Measurements from ENCODE around the gene GTSF1L.

DNA sequence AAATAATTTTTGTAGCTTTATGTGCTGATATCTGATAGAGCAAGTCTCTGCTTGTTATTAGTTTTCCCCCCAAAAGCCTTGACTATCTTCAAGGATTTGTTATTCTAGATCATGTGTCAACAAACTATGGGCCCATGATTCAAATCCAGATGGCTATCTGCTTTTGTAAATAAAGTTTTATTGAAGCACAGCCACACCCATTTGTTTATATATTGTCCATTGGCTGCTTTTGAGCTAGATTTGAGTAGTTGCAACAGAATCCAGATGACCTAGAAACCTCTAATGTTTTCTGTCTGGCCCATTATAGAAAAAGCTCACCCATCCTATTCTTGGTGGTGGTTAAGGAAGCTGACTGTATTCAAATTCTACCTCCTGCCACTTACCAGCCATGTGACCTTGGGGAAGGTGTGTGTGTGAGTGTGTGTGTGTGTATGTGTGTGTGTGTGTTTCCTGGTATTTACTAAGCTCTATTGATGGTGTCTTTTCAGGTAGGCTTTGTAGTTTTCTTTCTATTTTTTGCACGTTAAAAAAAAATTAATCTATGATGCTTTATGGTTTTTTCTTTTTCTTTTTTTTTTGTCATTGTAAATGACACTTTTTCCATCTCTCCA is 1.3 kb upstream of the GTSF1L start:
- TF ChIP-seq ZNF449 (CRISPR knock-in tag; IDR thresholded peaks at IDR 0.05) (no peak), SP1 (CRISPR knock-in tag; IDR thresholded peaks at IDR 0.05) (no peak), NRF1 (conservative IDR thresholded peaks at IDR 0.05 in 1 of 2, IDR thresholded peaks at IDR 0.05 in 1 of 2) (no peak), CBX2 (IDR thresholded peaks at IDR 0.05; ENCODE audit: insufficient read depth, low read length, poor library complexity, severe bottlenecking) (no peak), USF2 (CRISPR knock-in tag; IDR thresholded peaks at IDR 0.05) (no peak), KLF1 (tag; IDR thresholded peaks at IDR 0.05) (no peak), POLR2A (conservative IDR thresholded peaks at IDR 0.05) (no peak), SOX6 (IDR thresholded peaks at IDR 0.05) (no peak)
- TF ChIP-seq, protein P1, sequence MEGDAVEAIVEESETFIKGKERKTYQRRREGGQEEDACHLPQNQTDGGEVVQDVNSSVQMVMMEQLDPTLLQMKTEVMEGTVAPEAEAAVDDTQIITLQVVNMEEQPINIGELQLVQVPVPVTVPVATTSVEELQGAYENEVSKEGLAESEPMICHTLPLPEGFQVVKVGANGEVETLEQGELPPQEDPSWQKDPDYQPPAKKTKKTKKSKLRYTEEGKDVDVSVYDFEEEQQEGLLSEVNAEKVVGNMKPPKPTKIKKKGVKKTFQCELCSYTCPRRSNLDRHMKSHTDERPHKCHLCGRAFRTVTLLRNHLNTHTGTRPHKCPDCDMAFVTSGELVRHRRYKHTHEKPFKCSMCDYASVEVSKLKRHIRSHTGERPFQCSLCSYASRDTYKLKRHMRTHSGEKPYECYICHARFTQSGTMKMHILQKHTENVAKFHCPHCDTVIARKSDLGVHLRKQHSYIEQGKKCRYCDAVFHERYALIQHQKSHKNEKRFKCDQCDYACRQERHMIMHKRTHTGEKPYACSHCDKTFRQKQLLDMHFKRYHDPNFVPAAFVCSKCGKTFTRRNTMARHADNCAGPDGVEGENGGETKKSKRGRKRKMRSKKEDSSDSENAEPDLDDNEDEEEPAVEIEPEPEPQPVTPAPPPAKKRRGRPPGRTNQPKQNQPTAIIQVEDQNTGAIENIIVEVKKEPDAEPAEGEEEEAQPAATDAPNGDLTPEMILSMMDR (IDR thresholded peaks at IDR 0.05 in 2 of 3, conservative IDR thresholded peaks at IDR 0.05 in 1 of 3; ENCODE audit: insufficient read depth in 2 of 3, low read depth in 1 of 3, low read length in 3 of 3), result no peak
